SJSA1 (cell line): ENCODE data around the gene RBM6. TPM values are rescaled to one million over a fixed set of nuclear protein-coding genes. Genes with fewer than 3 reads are reported as not detected.
"Not testable (repeated sequence)": the region's sequence is repeated elsewhere in the genome, so short reads cannot be mapped to it uniquely, and the experiment has no call there.

Experiments used
- DNase-seq, 2 experiments: peaks; one replicate each; pipeline ENCODE4 v3.0.0-alpha.2; 2015 to 2020; ENCODE audit warnings: low spot score in 2 of 2, low read depth in 1 of 2
- H3K27ac ChIP-seq: fragments of 250-450 bp; sonication (Bioruptor Pico); 2 replicates; pipeline ENCODE4 v1.5.1; 2020; ENCODE audit warnings: mild to moderate bottlenecking, moderate library complexity
- H3K27me3 ChIP-seq: fragments of 250-450 bp; sonication (Bioruptor Pico); replicated peaks from 2 replicates; pipeline ENCODE4 v1.5.1; 2020; ENCODE audit warnings: mild to moderate bottlenecking, moderate library complexity
- H3K36me3 ChIP-seq: fragments of 250-450 bp; sonication (Bioruptor Pico); 2 replicates; pipeline ENCODE4 v1.5.1; 2020; ENCODE audit warnings: mild to moderate bottlenecking
- H3K4me1 ChIP-seq: fragments of 250-450 bp; sonication (Bioruptor Pico); replicated peaks from 2 replicates; pipeline ENCODE4 v1.6.1; 2021; ENCODE audit warnings: mild to moderate bottlenecking
- H3K4me3 ChIP-seq: fragments of 250-450 bp; sonication (Bioruptor Pico); 2 replicates; pipeline ENCODE4 v1.5.1; 2020; ENCODE audit warnings: mild to moderate bottlenecking
- H3K9me3 ChIP-seq: fragments of 250-450 bp; sonication (Bioruptor Pico); replicated peaks from 2 replicates; pipeline ENCODE4 v1.5.1; 2020; ENCODE audit warnings: mild to moderate bottlenecking
- total RNA-seq: library from RNA; depleted of rRNA; stranded (reverse); fragments of >200 nt; shearing (Covaris generic); gene quantifications from 2 replicates; pipeline ENCODE4 v1.2.3, GENCODE V29; 2014; rRNA removed

RBM6 gene
- total RNA-seq, result 38.8 and 45.9 TPM in 2 replicates

GRCh38 chr3:49939858-49940666 is at the start of gene RBM6:
TSS of gene RBM6 (plus strand) at chr3:49940150. CDS start at chr3:49962642, 22,492 bp downstream.
- Histone ChIP-seq H3K9me3 (no peaks in the 10 kb centered on the region), H3K27me3 (no peaks in the 10 kb centered on the region), H3K36me3 (peaks cover 10% of the 10 kb centered on the region), H3K4me3 (peak within 1 kb of the TSS; percentile 86), H3K27ac (peak within 1 kb of the TSS; percentile 83), H3K4me1 (peaks cover 8% of the 10 kb centered on the region)
- peak; percentile 94 for DNase-seq

GRCh38 chr3:49895791-49896190 is 44.2 kb upstream of the RBM6 start:
- DNase-seq, result no peak
- Histone ChIP-seq H3K36me3 (no peaks in the 10 kb centered on the region), H3K27me3 (no peaks in the 10 kb centered on the region), H3K27ac (no peak overlapping the region), H3K4me3 (no peak overlapping the region), H3K9me3 (no peaks in the 10 kb centered on the region), H3K4me1 (no peaks in the 10 kb centered on the region)

- H3K36me3 ChIP-seq, result no peaks in the 10 kb centered on the region
- H3K27me3 ChIP-seq, result no peaks in the 10 kb centered on the region
- no peak overlapping the region for H3K4me3 ChIP-seq
- H3K9me3 ChIP-seq, result no peaks in the 10 kb centered on the region
- no peaks in the 10 kb centered on the region for H3K4me1 ChIP-seq
- no peak for DNase-seq
- H3K27ac ChIP-seq, result no peak overlapping the region
Measured at GRCh38 chr3:49896345-49896744, 43.6 kb upstream of the RBM6 start.

GRCh38 chr3:49898991-49899390 is 41.0 kb upstream of the RBM6 start:
- H3K9me3 ChIP-seq, result no peaks in the 10 kb centered on the region
- no peaks in the 10 kb centered on the region for H3K4me1 ChIP-seq
- no peak overlapping the region for H3K4me3 ChIP-seq
- no peaks in the 10 kb centered on the region for H3K36me3 ChIP-seq
- no peak for DNase-seq
- no peak overlapping the region for H3K27ac ChIP-seq
- H3K27me3 ChIP-seq, result no peaks in the 10 kb centered on the region

GRCh38 chr3:49899815-49900214 is 40.1 kb upstream of the RBM6 start:
- Histone ChIP-seq H3K36me3 (no peaks in the 10 kb centered on the region), H3K4me3 (no peak overlapping the region), H3K27ac (no peak overlapping the region), H3K9me3 (no peaks in the 10 kb centered on the region), H3K27me3 (no peaks in the 10 kb centered on the region), H3K4me1 (no peaks in the 10 kb centered on the region)
- DNase-seq, result no peak

GRCh38 chr3:49900491-49901153 is 39.3 kb upstream of the RBM6 start:
- no peak overlapping the region for H3K27ac ChIP-seq
- no peak for DNase-seq
- H3K27me3 ChIP-seq, result no peaks in the 10 kb centered on the region

GRCh38 chr3:49901366-49902339 is 38.3 kb upstream of the RBM6 start:
- no peaks in the 10 kb centered on the region for H3K36me3 ChIP-seq

More at GRCh38 chr3:49900491-49901153, 39.3 kb upstream of the RBM6 start:
- Histone ChIP-seq H3K36me3 (no peaks in the 10 kb centered on the region), H3K4me3 (no peak overlapping the region), H3K9me3 (no peaks in the 10 kb centered on the region), H3K4me1 (no peaks in the 10 kb centered on the region)

GRCh38 chr3:49902511-49903345 is 37.2 kb upstream of the RBM6 start:
- no peaks in the 10 kb centered on the region for H3K36me3 ChIP-seq
- H3K27me3 ChIP-seq, result no peaks in the 10 kb centered on the region
- no peak for DNase-seq
- H3K27ac ChIP-seq, result no peak overlapping the region
- no peak overlapping the region for H3K4me3 ChIP-seq
- H3K4me1 ChIP-seq, result no peaks in the 10 kb centered on the region; the same call in 1 of the 2 replicates
- no peaks in the 10 kb centered on the region for H3K9me3 ChIP-seq

More at GRCh38 chr3:49901366-49902339, 38.3 kb upstream of the RBM6 start:
- no peak overlapping the region for H3K27ac ChIP-seq
- no peak overlapping the region for H3K4me3 ChIP-seq
- DNase-seq, result no peak
- no peaks in the 10 kb centered on the region for H3K9me3 ChIP-seq
- H3K4me1 ChIP-seq, result no peaks in the 10 kb centered on the region; the same call in 1 of the 2 replicates
- H3K27me3 ChIP-seq, result no peaks in the 10 kb centered on the region

GRCh38 chr3:49903451-49904424 is 36.2 kb upstream of the RBM6 start, which contains the start of gene MST1R:
TSS of gene MST1R (minus strand) at chr3:49903873. CDS start at chr3:49903609, 264 bp downstream.
- Histone ChIP-seq H3K9me3 (no peaks in the 10 kb centered on the region), H3K27me3 (no peaks in the 10 kb centered on the region), H3K4me1 (no peaks in the 10 kb centered on the region; the same call in 1 of the 2 replicates), H3K36me3 (no peaks in the 10 kb centered on the region), H3K27ac (no peak within 1 kb of the TSS), H3K4me3 (no peak within 1 kb of the TSS)
- no peak for DNase-seq

- not testable (repeated sequence) for DNase-seq, H3K27ac ChIP-seq, H3K4me1 ChIP-seq, H3K9me3 ChIP-seq, H3K27me3 ChIP-seq, H3K36me3 ChIP-seq, H3K4me3 ChIP-seq
Measured at GRCh38 chr3:49904448-49904847, 35.5 kb upstream of the RBM6 start.

GRCh38 chr3:49906073-49906743 is 33.7 kb upstream of the RBM6 start:
- Histone ChIP-seq H3K4me3 (no peak overlapping the region), H3K4me1 (no peaks in the 10 kb centered on the region; the same call in 1 of the 2 replicates), H3K36me3 (0 out of 2 replicates have a peak, but pooled peaks cover 4% of the 10 kb centered on the region), H3K27me3 (no peaks in the 10 kb centered on the region), H3K9me3 (no peaks in the 10 kb centered on the region), H3K27ac (no peak overlapping the region)
- no peak for DNase-seq
